ENCODE results near the gene PRKCD. TPM values are rescaled to one million over a fixed set of nuclear protein-coding genes. Genes with fewer than 3 reads are reported as not detected.

Gene PRKCD
- total and polyA plus RNA-seq, 9 of the 15 experiments (the other 6 are each of a cell fraction or from before 2014, with no cell fraction given) = 2.5 to 19.5 (median 6.1) TPM

DNA sequence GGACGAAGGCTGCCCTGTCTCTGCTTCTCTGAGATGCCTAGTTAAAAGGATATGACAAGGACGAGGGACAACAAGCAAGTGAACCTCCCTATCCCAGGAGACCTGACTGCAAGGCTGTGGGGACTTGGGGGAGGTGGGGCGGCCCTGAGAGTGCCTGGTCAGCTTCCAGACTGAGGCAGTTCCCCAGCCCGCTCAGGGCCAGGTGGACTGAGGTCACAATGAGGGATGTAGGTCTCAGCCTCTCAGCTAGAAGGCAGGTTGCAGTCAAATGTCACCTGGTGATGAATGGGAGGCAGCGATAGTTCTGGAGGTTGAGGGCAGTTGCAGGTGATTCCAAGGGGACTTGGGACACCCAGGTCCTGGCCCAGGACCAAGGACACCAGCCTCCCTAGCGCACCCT is 64.2 kb downstream of the PRKCD start:
- Histone ChIP-seq H3K4me2 (ENCODE audit: insufficient read depth, low read length) (no peak overlapping the region), H3K27ac (ENCODE audit: extremely low read depth, low read depth, low read length) (no peak overlapping the region), H3K4me3 (no peak overlapping the region), H3K9me1 (ENCODE audit: control insufficient read depth, insufficient read depth, low read length) (no peaks in the 10 kb centered on the region), H4K20me1 (replicated peaks; ENCODE audit: control insufficient read depth, insufficient read depth, low read length) (peaks cover 8% of the 10 kb centered on the region), H3K9me3 (replicated peaks; ENCODE audit: control insufficient read depth, insufficient read depth, low read depth, low read length) (no peaks in the 10 kb centered on the region), H2AFZ (ENCODE audit: low read depth, low read length) (no peak overlapping the region), H3K27me3 (ENCODE audit: control insufficient read depth in 2 of 2, insufficient read depth in 2 of 2, low read length in 2 of 2) (no peaks in the 10 kb centered on the region), H3K79me2 (ENCODE audit: control insufficient read depth, insufficient read depth, low read length) (no peaks in the 10 kb centered on the region), H3K9ac (ENCODE audit: insufficient read depth in 1 of 2, low read depth in 2 of 2, low read length in 2 of 2) (no peak overlapping the region), H3K36me3 (ENCODE audit: control insufficient read depth, insufficient read depth, low read length) (peaks cover 72% of the 10 kb centered on the region), H3K4me1 (replicated peaks in 1 of 2; ENCODE audit: control insufficient read depth in 2 of 2, insufficient read depth in 2 of 2, low read length in 2 of 2) (peaks cover 0 to 3% of the 10 kb centered on the region in 2 experiments; a peak in 1 of 5 replicates)
- BruUV-seq (replicated peaks) = no TSS peak
- DNase-seq (ENCODE audit: extremely low read depth in 1 of 4, low spot score in 3 of 4) = peak in 1 of 4 experiments; percentile 5
- ChIA-PET CTCF (ENCODE audit: low intra/inter-chr PET ratio) (no interaction called here), POLR2A (interaction anchor here (2.2 kb wide), 1 partner anchor 11 kb away, joined by 9 read pairs; no protein-coding TSS in a partner anchor)
- no peak for TF ChIP-seq LEF1 (IDR thresholded peaks at IDR 0.05)
- no peak for TF ChIP-seq RFX5 (IDR thresholded peaks at IDR 0.05; ENCODE audit: low read depth, low read length)
- intact Hi-C loops (cut with micrococcal nuclease) (loop anchor here (10.0 kb wide), 1 partner anchor 50 kb away; no protein-coding TSS in a partner anchor), in situ Hi-C loops (cut with MboI) (no loop called here)
- ATAC-seq = no peak
- no peak for FAIRE-seq
- WGBS (ENCODE audit: insufficient coverage, low coverage, missing lambda C conversion rate) = 81% methylated on average over 5 of the region's 6 CpGs

- ATAC-seq = no peak
- H3K79me2 ChIP-seq (ENCODE audit: control insufficient read depth, insufficient read depth, low read length) = no peaks in the 10 kb centered on the region
- no peak overlapping the region for H3K4me2 ChIP-seq (ENCODE audit: insufficient read depth, low read length)
- peak in 1 of 4 experiments; percentile 4 for DNase-seq (ENCODE audit: extremely low read depth in 1 of 4, low spot score in 3 of 4)
- no peak overlapping the region for H2AFZ ChIP-seq (ENCODE audit: low read depth, low read length)
- no TSS peak for BruUV-seq (replicated peaks)
- ChIA-PET CTCF (ENCODE audit: low intra/inter-chr PET ratio) (no interaction called here), POLR2A (interaction anchor here (2.2 kb wide), 1 partner anchor 11 kb away, joined by 9 read pairs; no protein-coding TSS in a partner anchor)
- H3K9me3 ChIP-seq (replicated peaks; ENCODE audit: control insufficient read depth, insufficient read depth, low read depth, low read length) = no peaks in the 10 kb centered on the region
- H3K36me3 ChIP-seq (ENCODE audit: control insufficient read depth, insufficient read depth, low read length) = peaks cover 77% of the 10 kb centered on the region
- H4K20me1 ChIP-seq (replicated peaks; ENCODE audit: control insufficient read depth, insufficient read depth, low read length) = peaks cover 8% of the 10 kb centered on the region
- in situ Hi-C loops (cut with MboI) (no loop called here), intact Hi-C loops (cut with micrococcal nuclease) (loop anchor here (10.0 kb wide), 1 partner anchor 49 kb away; no protein-coding TSS in a partner anchor)
- no peaks in the 10 kb centered on the region for H3K9me1 ChIP-seq (ENCODE audit: control insufficient read depth, insufficient read depth, low read length)
- no peak for FAIRE-seq
- no peaks in the 10 kb centered on the region for H3K27me3 ChIP-seq (ENCODE audit: control insufficient read depth in 2 of 2, insufficient read depth in 2 of 2, low read length in 2 of 2)
- no peak overlapping the region for H3K27ac ChIP-seq (ENCODE audit: extremely low read depth, low read depth, low read length)
- TF ChIP-seq NCOR1 (IDR thresholded peaks at IDR 0.05) (no peak), ZNF444 (CRISPR knock-in tag; IDR thresholded peaks at IDR 0.05) (no peak), ZNF121 (CRISPR knock-in tag; conservative IDR thresholded peaks at IDR 0.05) (no peak), ZNF778 (CRISPR knock-in tag; IDR thresholded peaks at IDR 0.05) (no peak), SETDB1 (IDR thresholded peaks at IDR 0.05; ENCODE audit: low read length) (no peak), RCOR1 (IDR thresholded peaks at IDR 0.05; ENCODE audit: borderline replicate concordance in 1 of 2, low read depth in 2 of 2, low read length in 2 of 2) (no peak)
- TF ChIP-seq, protein P1, sequence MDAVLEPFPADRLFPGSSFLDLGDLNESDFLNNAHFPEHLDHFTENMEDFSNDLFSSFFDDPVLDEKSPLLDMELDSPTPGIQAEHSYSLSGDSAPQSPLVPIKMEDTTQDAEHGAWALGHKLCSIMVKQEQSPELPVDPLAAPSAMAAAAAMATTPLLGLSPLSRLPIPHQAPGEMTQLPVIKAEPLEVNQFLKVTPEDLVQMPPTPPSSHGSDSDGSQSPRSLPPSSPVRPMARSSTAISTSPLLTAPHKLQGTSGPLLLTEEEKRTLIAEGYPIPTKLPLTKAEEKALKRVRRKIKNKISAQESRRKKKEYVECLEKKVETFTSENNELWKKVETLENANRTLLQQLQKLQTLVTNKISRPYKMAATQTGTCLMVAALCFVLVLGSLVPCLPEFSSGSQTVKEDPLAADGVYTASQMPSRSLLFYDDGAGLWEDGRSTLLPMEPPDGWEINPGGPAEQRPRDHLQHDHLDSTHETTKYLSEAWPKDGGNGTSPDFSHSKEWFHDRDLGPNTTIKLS (IDR thresholded peaks at IDR 0.05; ENCODE audit: borderline replicate concordance, low read depth) = no peak
- H3K4me3 ChIP-seq = no peak overlapping the region
- H3K4me1 ChIP-seq (replicated peaks in 1 of 2; ENCODE audit: control insufficient read depth in 2 of 2, insufficient read depth in 2 of 2, low read length in 2 of 2) = peaks cover 0 to 3% of the 10 kb centered on the region in 2 experiments; a peak in 1 of 5 replicates
- no peak overlapping the region for H3K9ac ChIP-seq (ENCODE audit: insufficient read depth in 1 of 2, low read depth in 2 of 2, low read length in 2 of 2)
- 100% methylated on average over 5 of the region's 7 CpGs for WGBS (ENCODE audit: insufficient coverage, low coverage, missing lambda C conversion rate)
Observed at GRCh38 chr3:53225651-53226050, 64.6 kb downstream of the PRKCD start.
